DMS53 (cell line): ENCODE measurements around the gene CHRNA4.
"Not testable (repeated sequence)": the region's sequence is repeated elsewhere in the genome, so short reads cannot be mapped to it uniquely, and the experiment has no call there.

Experiments
- DNase-seq: peaks from one replicate; lab custom pipeline; 2025; lab: John Stamatoyannopoulos, UW

CHRNA4 gene

GRCh38 chr20:63350196-63350595, 11.0 kb downstream of the CHRNA4 start:
- no peak for DNase-seq

GRCh38 chr20:63349516-63349895, 11.6 kb downstream of the CHRNA4 start:
- DNase-seq = no peak

GRCh38 chr20:63348828-63349515, 12.2 kb downstream of the CHRNA4 start:
- no peak for DNase-seq

- DNase-seq = no peak
Measured at GRCh38 chr20:63347950-63348827, 13.0 kb downstream of the CHRNA4 start.

- DNase-seq = no peak
Measured at GRCh38 chr20:63347081-63347741, 13.9 kb downstream of the CHRNA4 start.

GRCh38 chr20:63346131-63347080, 14.7 kb downstream of the CHRNA4 start:
- no peak for DNase-seq

- DNase-seq = no peak
Measured at GRCh38 chr20:63345328-63346100, 15.6 kb downstream of the CHRNA4 start.

GRCh38 chr20:63344616-63345327, 16.4 kb downstream of the CHRNA4 start:
- no peak for DNase-seq

- no peak for DNase-seq
Measured at GRCh38 chr20:63343460-63344445, 17.4 kb downstream of the CHRNA4 start.

GRCh38 chr20:63342561-63343459, 18.3 kb downstream of the CHRNA4 start:
- no peak for DNase-seq

- peak; percentile 20 for DNase-seq
Measured at GRCh38 chr20:63340158-63340688, 20.9 kb downstream of the CHRNA4 start.

GRCh38 chr20:63339154-63340094, 21.7 kb downstream of the CHRNA4 start:
- DNase-seq = not testable (repeated sequence)

- no peak for DNase-seq
Measured at GRCh38 chr20:63337786-63338420, 23.2 kb downstream of the CHRNA4 start.

- DNase-seq = no peak
Measured at GRCh38 chr20:63336232-63336752, 24.9 kb downstream of the CHRNA4 start.

- DNase-seq = no peak
Measured at GRCh38 chr20:63335711-63336110, 25.4 kb downstream of the CHRNA4 start.

GRCh38 chr20:63335060-63335459, 26.1 kb downstream of the CHRNA4 start:
- not testable (repeated sequence) for DNase-seq
